ENCODE data around the gene BEND5.

- no peak for TF ChIP-seq POLR2A (IDR thresholded peaks at IDR 0.05)
- TF ChIP-seq CTCF (IDR thresholded peaks at IDR 0.05): no peak
These were observed at the start of gene BEND5 for GRCh38 chr1:48776393-48777218.
